ENCODE measurements around the gene MRPS27.

MRPS27 gene

DNA sequence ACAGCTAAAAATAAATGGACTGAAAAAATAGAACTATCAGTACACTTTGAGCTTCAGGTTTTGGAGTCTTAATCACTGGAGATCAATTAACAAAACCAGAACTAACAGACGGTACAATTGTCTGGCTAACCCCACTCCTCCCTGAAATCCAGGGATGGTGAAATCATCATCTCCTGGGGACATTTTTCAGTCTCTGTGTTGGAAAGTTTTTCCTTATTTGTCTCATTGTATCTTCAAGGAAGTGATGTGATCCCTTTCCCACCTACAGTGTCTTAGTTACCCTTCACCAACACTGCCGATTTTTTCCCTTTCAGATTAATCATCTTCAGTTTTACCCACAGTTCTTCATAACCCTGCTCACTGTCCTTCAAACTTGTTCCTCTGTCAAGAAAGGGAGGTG lies 130.9 kb downstream of the MRPS27 start:
- no peak overlapping the region for H3K4me3 ChIP-seq (ENCODE audit: low read length)
- DNase-seq (ENCODE audit: low read depth): no peak
- TF ChIP-seq, protein P1, sequence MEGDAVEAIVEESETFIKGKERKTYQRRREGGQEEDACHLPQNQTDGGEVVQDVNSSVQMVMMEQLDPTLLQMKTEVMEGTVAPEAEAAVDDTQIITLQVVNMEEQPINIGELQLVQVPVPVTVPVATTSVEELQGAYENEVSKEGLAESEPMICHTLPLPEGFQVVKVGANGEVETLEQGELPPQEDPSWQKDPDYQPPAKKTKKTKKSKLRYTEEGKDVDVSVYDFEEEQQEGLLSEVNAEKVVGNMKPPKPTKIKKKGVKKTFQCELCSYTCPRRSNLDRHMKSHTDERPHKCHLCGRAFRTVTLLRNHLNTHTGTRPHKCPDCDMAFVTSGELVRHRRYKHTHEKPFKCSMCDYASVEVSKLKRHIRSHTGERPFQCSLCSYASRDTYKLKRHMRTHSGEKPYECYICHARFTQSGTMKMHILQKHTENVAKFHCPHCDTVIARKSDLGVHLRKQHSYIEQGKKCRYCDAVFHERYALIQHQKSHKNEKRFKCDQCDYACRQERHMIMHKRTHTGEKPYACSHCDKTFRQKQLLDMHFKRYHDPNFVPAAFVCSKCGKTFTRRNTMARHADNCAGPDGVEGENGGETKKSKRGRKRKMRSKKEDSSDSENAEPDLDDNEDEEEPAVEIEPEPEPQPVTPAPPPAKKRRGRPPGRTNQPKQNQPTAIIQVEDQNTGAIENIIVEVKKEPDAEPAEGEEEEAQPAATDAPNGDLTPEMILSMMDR (IDR thresholded peaks at IDR 0.05; ENCODE audit: insufficient read depth, low read depth, low read length, missing control alignments): no peak

DNA sequence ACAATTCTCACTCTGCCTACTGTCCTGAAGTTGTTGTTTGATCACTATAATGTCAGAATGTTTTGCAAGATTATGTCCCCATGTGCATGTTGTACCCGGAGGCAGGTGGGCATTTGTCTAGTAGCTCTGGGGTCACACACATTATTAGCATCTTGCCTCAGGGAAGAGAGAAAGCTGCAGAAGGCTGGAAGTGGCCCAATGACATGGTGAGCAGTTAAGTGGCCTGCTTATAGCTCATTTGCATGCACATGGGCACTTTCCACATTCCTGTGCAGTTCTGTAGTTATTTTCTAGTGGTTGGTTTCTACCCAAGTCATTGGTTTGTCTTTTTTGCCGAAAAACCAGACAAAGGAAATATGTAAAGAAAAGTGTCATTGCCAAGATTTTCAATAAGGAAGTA lies 131.9 kb downstream of the MRPS27 start:
- no peak overlapping the region for H3K4me3 ChIP-seq (ENCODE audit: low read length)
- TF ChIP-seq, protein P1 (IDR thresholded peaks at IDR 0.05; ENCODE audit: insufficient read depth, low read depth, low read length, missing control alignments): no peak
- no peak for DNase-seq (ENCODE audit: low read depth)

DNA sequence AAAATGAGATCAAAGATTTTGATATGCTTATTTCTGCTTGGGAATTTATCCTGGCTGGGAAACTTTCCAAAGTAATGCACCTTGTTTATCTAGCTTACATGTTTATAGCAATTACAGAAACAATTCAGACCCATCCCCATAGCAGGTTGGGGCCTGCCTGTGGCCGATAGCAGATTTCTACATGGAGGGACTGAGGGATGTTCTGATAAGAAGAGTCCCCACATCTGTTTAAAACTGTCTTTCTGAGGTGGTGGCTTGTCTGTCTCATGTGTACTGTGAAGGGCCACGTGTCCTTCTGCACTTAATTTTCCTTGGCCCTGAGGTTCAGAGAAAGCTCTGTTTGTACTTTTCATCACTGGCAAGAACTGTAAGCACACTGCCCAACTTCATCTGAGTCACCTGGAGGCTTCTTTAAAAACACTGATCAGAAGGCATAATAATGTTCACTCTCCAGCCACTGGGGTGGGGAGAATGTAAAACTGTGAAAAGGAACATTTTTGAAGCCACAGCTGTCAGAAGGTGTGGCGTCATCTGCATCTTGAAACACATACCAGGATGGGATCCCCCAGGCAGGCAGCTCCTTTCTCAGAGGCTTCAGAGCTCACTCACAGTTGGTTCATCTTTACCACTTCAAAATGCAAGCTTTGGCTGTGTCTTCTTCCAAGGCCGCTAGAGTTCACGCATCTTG lies 132.5 kb downstream of the MRPS27 start:
- DNase-seq (ENCODE audit: low read depth): peak; percentile 40
- TF ChIP-seq, protein P1 (IDR thresholded peaks at IDR 0.05; ENCODE audit: insufficient read depth, low read depth, low read length, missing control alignments): no peak

DNA sequence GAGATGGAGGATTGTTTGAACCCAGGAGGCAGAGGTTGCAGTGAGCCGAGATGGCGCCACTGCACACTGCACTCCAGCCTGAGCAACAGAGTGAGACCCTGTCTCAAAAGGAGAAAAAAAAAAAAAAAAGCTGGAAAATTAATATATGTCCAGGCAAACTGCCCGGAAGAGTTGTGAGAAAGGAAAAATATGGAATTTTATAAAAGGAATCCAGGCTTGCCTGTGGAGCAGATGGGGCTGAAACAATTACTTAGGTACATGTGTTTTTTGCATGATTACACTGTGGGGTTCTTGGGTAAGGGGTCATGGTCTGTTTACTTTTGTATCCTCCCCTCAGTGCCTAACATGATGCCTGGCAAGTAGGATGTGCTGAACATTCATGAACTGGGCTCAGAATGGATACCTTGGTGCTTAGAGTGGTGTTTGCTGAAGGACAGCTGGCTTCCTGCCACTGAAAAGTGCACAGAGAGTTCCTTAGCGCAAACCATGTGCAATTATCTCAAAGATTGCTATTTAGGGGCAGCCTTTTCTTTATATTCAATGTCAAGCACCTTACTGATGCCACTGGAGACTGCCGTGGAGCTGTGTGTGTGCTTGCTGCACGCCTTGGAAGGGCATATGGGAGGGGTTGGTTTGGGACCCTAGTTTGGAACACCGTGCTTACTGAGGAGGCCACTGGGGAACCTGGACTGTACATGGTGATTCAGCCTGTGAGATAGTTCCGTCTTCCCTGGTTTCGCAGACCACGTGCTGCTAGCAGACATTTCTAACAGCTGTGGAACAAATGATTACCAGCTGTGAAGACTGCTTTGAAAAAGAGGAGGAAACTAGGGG lies 134.3 kb downstream of the MRPS27 start:
- DNase-seq (ENCODE audit: low read depth): no peak
- no peak overlapping the region for H3K4me3 ChIP-seq (ENCODE audit: low read length)
- TF ChIP-seq, protein P1 (IDR thresholded peaks at IDR 0.05; ENCODE audit: insufficient read depth, low read depth, low read length, missing control alignments): no peak

More for the DNA sequence above, 132.5 kb downstream of the MRPS27 start:
- H3K4me3 ChIP-seq (ENCODE audit: low read length): no peak overlapping the region

- H3K4me3 ChIP-seq (ENCODE audit: low read length): no peak overlapping the region
- no peak for DNase-seq (ENCODE audit: low read depth)
- TF ChIP-seq, protein P1 (IDR thresholded peaks at IDR 0.05; ENCODE audit: insufficient read depth, low read depth, low read length, missing control alignments): no peak
Observed at GRCh38 chr5:72184408-72184807, 135.6 kb downstream of the MRPS27 start.

GRCh38 chr5:72183101-72183520 lies 136.9 kb downstream of the MRPS27 start:
- H3K4me3 ChIP-seq (ENCODE audit: low read length): no peak overlapping the region
- no peak for DNase-seq (ENCODE audit: low read depth)
- TF ChIP-seq, protein P1 (IDR thresholded peaks at IDR 0.05; ENCODE audit: insufficient read depth, low read depth, low read length, missing control alignments): no peak
